Prostate gland (tissue), 2 donors: ENCODE data around the gene SRRD. TPM values are rescaled to one million over a fixed set of nuclear protein-coding genes. Genes with fewer than 3 reads are reported as not detected.
"Not testable (repeated sequence)": the region's sequence is repeated elsewhere in the genome, so short reads cannot be mapped to it uniquely, and the experiment has no call there.

ENCODE experiments used
- DNase-seq: peaks from one replicate; pipeline ENCODE4 v3.0.0-alpha.2; 2019; ENCODE audit warnings: low spot score
- H3K27ac ChIP-seq, 2 donors: fragments of 200-600 bp; sonication (generic); 2 replicates each; pipeline ENCODE4 v1.5.1; 2017 to 2019
- H3K27me3 ChIP-seq: fragments of 200-600 bp; sonication (generic); replicated peaks from 2 replicates; pipeline ENCODE4 v1.5.1; 2019; ENCODE audit not compliant: insufficient read depth
- H3K36me3 ChIP-seq, 2 donors: fragments of 200-600 bp; sonication (generic); 1 replicate in 1 of 2; 2 replicates in 1 of 2; pipeline versions ENCODE4 v1.5.1 to v1.8.1; 2017 to 2019
- H3K4me1 ChIP-seq: fragments of 200-600 bp; sonication (generic); replicated peaks from 2 replicates; pipeline ENCODE4 v1.5.1; 2019
- H3K4me3 ChIP-seq, 2 donors: fragments of 200-600 bp; sonication (generic); 2 replicates each; pipeline ENCODE4 v1.5.1; 2017 to 2019
- H3K9me3 ChIP-seq: fragments of 200-600 bp; sonication (generic); 2 replicates; pipeline ENCODE4 v1.5.1; 2017
- POLR2A ChIP-seq: fragments of 450-650 bp; IDR thresholded peaks from one replicate; pipeline ENCODE4 v1.6.1; 2016; ENCODE audit warnings: antibody characterized with exemption, mild to moderate bottlenecking
- POLR2AphosphoS5 ChIP-seq: sonication (generic); formaldehyde crosslinking; IDR thresholded peaks from one replicate; pipeline ENCODE4 v1.6.1; 2017; ENCODE audit warnings: antibody characterized with exemption
- WGBS: methylation state at CpG from one replicate; pipeline ENCODE4 v1.1.5; 2018; 5-methylcytosine and 5-hydroxymethylcytosine counted together
- intact Hi-C: fragments of 100-400 bp; cut with DNase I; formaldehyde crosslinking; loops from one replicate; pipeline ENCODE4 v1.14.2; 2022
- total RNA-seq, 2 donors: library from RNA; depleted of rRNA; stranded (reverse); fragments of >200 nt; gene quantifications; one replicate each; pipeline ENCODE4 v1.1.0, GENCODE V29; 2016
- TF ChIP-seq, protein P1 (sequence below), 4 experiments: fragments of 200-600 bp in 2 of 4; fragments of 450-650 bp in 2 of 4; sonication (generic) in 2 of 4; IDR thresholded peaks; 1 replicate in 3 of 4; 2 replicates in 1 of 4; pipeline ENCODE4 v1.5.1; 2016 to 2019; ENCODE audit warnings: antibody characterized with exemption in 4 of 4, mild to moderate bottlenecking in 2 of 4, moderate library complexity in 2 of 4

The SRRD gene, protein sequence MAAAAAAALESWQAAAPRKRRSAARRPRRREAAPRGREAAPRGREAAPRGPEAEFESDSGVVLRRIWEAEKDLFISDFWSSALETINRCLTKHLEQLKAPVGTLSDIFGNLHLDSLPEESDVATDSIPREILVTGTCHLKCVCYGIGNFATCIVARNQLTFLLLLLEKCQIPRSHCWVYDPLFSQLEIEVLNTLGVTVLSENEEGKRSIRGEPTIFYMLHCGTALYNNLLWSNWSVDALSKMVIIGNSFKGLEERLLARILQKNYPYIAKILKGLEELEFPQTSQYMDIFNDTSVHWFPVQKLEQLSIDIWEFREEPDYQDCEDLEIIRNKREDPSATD
- 10 to 100 TPM; 15.2 to 24.4 TPM for total RNA-seq

DNA sequence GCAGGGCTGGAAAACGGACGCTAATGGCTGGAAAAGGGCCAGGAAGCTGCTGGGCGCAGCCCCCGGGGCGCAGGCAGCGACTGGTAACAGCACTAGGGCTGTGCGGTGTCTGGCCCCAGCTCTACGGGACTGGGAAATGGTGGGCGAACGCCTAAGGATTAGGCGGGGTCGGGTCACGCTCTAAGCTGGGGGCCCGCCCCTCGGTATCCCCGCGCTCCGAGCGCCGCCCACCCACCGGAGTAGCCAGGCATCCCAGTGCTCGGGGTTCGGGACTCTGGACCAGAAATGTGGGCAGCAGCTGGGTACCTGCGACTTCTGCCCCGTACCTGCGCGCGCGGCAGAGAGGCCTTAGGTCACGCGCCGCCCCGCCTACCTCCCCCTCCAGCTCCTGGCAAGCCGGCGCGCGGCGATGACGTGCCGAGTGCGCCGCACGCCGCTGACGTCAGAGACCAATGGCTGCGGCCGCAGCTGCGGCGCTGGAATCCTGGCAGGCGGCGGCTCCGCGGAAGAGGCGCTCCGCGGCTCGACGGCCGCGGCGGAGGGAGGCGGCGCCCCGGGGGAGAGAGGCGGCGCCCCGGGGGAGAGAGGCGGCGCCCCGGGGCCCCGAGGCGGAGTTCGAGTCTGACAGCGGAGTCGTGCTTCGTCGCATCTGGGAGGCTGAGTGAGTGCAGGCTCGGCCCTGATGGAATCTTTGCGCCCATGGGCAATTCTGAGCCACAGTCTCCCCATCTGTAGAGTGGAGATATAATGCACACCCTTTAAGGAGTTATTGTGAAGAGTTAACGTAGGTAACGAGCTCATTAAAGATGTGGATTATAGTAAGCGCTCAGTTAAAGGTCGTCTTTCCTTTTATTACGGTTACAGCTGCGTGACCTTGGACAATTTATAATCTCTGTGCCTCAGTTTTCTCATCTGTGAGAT, at the start of gene SRRD, which contains the start of gene HPS4:
Gene SRRD, plus strand, starts transcription at position 439 of the 921 bp plus-strand sequence. Its CDS starts 14 bp downstream, at position 453.
Gene HPS4, minus strand, starts transcription at position 345 of the 921 bp plus-strand sequence. CDS start 2,021 bp downstream, outside the sequence.
- Histone ChIP-seq H3K27ac (peak within 1 kb of the TSS; percentile 95 to 98), H3K4me3 (peak within 1 kb of the TSS; percentile 97 to 100), H3K4me1 (peaks cover 40% of the 10 kb centered on the region), H3K9me3 (no peaks in the 10 kb centered on the region), H3K27me3 (no peaks in the 10 kb centered on the region), H3K36me3 (peaks cover 0 to 7% of the 10 kb centered on the region in 2 donors)
- peak; percentile 88 for DNase-seq
- under 1% methylated on average over 27 of the region's 85 CpGs for WGBS
- TF ChIP-seq, protein P1, sequence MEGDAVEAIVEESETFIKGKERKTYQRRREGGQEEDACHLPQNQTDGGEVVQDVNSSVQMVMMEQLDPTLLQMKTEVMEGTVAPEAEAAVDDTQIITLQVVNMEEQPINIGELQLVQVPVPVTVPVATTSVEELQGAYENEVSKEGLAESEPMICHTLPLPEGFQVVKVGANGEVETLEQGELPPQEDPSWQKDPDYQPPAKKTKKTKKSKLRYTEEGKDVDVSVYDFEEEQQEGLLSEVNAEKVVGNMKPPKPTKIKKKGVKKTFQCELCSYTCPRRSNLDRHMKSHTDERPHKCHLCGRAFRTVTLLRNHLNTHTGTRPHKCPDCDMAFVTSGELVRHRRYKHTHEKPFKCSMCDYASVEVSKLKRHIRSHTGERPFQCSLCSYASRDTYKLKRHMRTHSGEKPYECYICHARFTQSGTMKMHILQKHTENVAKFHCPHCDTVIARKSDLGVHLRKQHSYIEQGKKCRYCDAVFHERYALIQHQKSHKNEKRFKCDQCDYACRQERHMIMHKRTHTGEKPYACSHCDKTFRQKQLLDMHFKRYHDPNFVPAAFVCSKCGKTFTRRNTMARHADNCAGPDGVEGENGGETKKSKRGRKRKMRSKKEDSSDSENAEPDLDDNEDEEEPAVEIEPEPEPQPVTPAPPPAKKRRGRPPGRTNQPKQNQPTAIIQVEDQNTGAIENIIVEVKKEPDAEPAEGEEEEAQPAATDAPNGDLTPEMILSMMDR (IDR thresholded peaks at IDR 0.05), result peak in 1 of 4 experiments; percentile 30
- TF ChIP-seq POLR2A, result peak; percentile 95
- TF ChIP-seq POLR2AphosphoS5, result peak; percentile 95
- intact Hi-C loops, result loop anchor here (5.0 kb wide), 1 partner anchor 104 kb away; no protein-coding TSS in a partner anchor

DNA sequence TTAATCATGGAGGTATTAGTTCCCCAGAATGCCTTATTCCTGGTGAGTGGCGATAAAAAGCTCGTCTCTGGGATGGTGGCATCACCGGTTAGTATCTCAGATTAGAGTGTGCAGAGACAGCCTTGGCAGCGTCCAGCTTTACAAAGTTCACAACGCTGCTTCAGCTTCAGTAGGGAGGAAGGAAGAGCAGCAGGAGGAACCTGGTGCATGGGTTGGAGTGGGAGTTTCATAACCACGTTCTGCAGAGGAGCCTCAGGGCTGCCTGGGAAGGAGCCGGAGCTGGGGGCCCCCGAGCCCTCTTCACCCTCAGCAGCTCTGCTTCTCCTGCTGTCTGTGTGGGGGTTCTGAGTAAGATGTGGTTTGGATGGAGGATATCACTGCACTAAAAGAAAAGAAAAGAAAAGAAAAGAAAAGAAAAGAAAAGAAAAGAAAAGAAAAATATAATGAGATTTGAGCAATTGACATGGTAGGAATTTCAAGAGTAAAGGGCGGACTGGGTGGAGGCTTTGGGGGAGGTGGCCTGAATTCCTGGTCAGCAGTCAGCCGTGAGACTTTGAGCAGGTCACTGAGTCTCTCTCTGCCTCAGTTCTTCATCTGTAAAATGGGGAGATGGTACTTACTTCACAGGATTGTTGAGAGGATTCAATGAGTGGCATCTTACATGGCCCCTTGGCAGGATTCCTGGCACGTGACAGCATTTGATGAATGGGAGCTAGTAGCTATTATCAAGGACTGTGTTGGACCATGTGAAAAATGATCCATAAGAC, 48.2 kb upstream of the SRRD start:
- TF ChIP-seq POLR2AphosphoS5 (no peak), POLR2A (no peak)
- TF ChIP-seq, protein P1 (IDR thresholded peaks at IDR 0.05), result no peak
- Histone ChIP-seq H3K36me3 (no peaks in the 10 kb centered on the region), H3K27me3 (no peaks in the 10 kb centered on the region), H3K27ac (no peak overlapping the region), H3K4me3 (no peak overlapping the region), H3K4me1 (peaks cover 10% of the 10 kb centered on the region), H3K9me3 (no peaks in the 10 kb centered on the region)
- DNase-seq, result no peak
- WGBS, result 81% methylated on average over 11 of the region's 11 CpGs
- intact Hi-C loops, result no loop called here

DNA sequence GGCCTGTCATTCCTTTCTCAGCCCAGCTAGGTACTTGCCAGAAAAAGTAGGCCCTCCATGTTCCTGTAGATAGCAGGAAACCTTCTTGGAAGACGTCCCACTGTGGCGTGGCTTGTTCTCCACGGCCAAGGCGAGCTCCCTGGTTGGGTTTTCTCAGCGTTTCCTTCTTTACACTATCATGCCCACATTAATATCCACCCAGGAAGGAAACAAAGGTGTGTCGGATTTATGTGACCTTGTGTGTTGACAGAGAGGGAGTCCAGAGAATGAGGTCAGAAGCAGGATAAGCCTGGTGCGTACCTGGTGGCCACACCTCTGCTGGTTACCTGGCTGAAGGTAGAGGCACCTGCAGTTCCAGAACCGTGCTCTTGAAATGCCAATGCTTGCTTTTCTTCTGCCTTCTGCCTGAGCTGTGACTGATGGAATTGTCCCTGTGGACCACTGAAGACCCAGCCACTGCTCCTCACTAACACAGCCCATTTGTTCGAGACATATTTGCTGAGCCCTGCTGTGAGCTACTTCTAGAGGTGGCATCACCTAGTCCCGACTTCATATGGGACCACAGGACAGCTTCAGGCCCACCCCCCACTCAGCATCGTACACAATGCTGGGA, 46.7 kb upstream of the SRRD start:
- peak; percentile 60 for DNase-seq
- H3K27ac ChIP-seq, result peak overlapping the region; percentile 38 to 54
- no peaks in the 10 kb centered on the region for H3K27me3 ChIP-seq
- TF ChIP-seq POLR2AphosphoS5 (peak; percentile 67), POLR2A (no peak)
- TF ChIP-seq, protein P1 (IDR thresholded peaks at IDR 0.05), result peak in 2 of 4 experiments; percentile 11 to 26
- intact Hi-C loops, result no loop called here
- WGBS, result 50% methylated on average over 11 of the region's 11 CpGs
- H3K4me1 ChIP-seq, result peaks cover 10% of the 10 kb centered on the region
- H3K9me3 ChIP-seq, result no peaks in the 10 kb centered on the region
- H3K4me3 ChIP-seq, result no peak overlapping the region
- H3K36me3 ChIP-seq, result no peaks in the 10 kb centered on the region

DNA sequence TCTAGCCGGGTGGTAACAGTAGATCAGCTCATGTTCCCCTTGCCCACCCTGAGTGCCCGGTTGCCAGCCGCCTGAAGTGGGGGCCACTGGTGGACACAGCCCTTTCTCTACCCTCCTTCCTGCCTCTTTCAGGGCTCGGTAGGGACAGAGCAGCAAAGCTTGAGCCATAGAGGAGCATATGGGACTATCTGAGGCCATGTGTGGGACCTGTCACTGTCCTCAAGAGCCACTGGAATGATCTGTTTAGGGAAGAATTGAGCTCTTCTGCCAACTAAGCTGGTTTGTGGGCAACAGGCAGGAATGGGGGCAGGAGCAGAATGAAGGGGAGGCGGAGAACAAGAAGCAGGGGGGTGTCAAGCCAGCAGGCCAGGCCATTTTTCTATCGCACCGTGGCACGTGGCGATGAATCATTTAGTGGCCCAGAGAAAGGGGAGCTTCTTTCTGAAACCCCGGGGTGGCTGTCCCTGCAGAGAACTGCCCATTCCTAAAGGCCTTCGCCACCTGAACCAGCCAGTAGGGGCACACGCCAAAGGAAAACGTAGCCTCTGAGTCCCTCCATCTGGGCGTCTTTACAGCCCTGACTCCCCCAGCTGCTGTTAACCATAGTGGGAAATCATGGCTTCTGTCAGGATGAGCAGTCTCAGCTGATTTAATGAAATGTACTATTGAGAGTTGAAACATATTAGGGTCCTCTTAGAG, 45.8 kb upstream of the SRRD start:
- no peaks in the 10 kb centered on the region for H3K27me3 ChIP-seq
- intact Hi-C loops, result no loop called here
- H3K9me3 ChIP-seq, result no peaks in the 10 kb centered on the region
- H3K27ac ChIP-seq, result peak overlapping the region; percentile 38 to 54
- DNase-seq, result no peak
- no peak for TF ChIP-seq POLR2AphosphoS5
- 87% methylated on average over 14 of the region's 14 CpGs for WGBS
- H3K4me3 ChIP-seq, result no peak overlapping the region
- peaks cover 10% of the 10 kb centered on the region for H3K4me1 ChIP-seq
- no peaks in the 10 kb centered on the region for H3K36me3 ChIP-seq

DNA sequence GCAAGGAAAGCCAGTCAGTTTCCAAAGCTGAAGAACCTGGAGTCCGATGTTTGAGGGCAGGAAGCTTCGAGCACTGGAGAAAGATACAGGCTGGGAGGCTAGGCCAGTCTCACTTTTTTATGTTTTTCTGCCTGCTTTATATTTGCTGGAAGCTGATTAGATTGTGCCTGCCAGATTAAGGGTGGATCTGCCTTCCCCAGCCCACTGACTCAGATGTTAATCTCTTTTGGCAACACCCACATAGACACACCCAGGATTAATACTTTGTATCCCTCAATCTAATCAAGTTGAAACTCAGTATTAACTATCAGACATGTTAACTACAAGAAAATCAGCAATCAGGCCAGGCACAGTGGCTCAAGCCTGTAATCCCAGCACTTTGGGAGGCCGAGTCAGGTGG, 44.9 kb upstream of the SRRD start:
- H3K4me3 ChIP-seq, H3K27ac ChIP-seq, H3K4me1 ChIP-seq, intact Hi-C loops, H3K9me3 ChIP-seq, H3K36me3 ChIP-seq, H3K27me3 ChIP-seq, DNase-seq: not testable (repeated sequence)
- WGBS, result 88% methylated on average over 3 of the region's 3 CpGs
